ENCODE measurements around the gene GALR3. TPM values are rescaled to one million over a fixed set of nuclear protein-coding genes. Genes with fewer than 3 reads are reported as not detected.

Gene GALR3
- total RNA-seq, 2 donors from 2014 or later, result 0.29 TPM; not detected in 1

Other genes with a start within 250 kb of the GALR3 start
- not detected for gene LGALS2, start 243.3 kb upstream of the GALR3 start, total RNA-seq
- gene GGA1, start 214.5 kb upstream of the GALR3 start, total RNA-seq, result 10 to 100 TPM; 81.5 to 96.2 TPM
- gene SH3BP1, start 183.7 kb upstream of the GALR3 start, total RNA-seq, result 100 to 1,000 TPM in 1 of 2 donors, 10 to 100 TPM in 1; 99.0 to 103 TPM
- 10 to 100 TPM; 14.8 to 17.2 TPM for gene PDXP, start 164.7 kb upstream of the GALR3 start, total RNA-seq
- gene LGALS1, start 147.7 kb upstream of the GALR3 start, total RNA-seq, result 100 to 1,000 TPM; 303 to 803 TPM
- 10 to 100 TPM; 31.3 to 36.3 TPM for gene NOL12, start 137.0 kb upstream of the GALR3 start, total RNA-seq
- 10 to 100 TPM; 25.4 to 28.6 TPM for gene TRIOBP, start 126.3 kb upstream of the GALR3 start, total RNA-seq
- 10 to 100 TPM; 14.9 to 22.7 TPM for gene GCAT, start 15.4 kb upstream of the GALR3 start, total RNA-seq
- gene ANKRD54, start 21.0 kb downstream of the GALR3 start, total RNA-seq, result 10 to 100 TPM; 22.8 to 28.2 TPM
- gene EIF3L, start 26.0 kb downstream of the GALR3 start, total RNA-seq, result 100 to 1,000 TPM; 826 to 905 TPM
- gene MICALL1, start 82.9 kb downstream of the GALR3 start, total RNA-seq, result 10 to 100 TPM; 21.3 to 21.6 TPM
- under 1 TPM; 0.19 to 0.30 TPM for gene C22orf23, start 130.2 kb downstream of the GALR3 start, total RNA-seq
- 10 to 100 TPM; 43.4 to 47.9 TPM for gene POLR2F, start 130.3 kb downstream of the GALR3 start, total RNA-seq
- not detected for gene SOX10, start 161.2 kb downstream of the GALR3 start, total RNA-seq
- 10 to 100 TPM; 21.2 to 24.2 TPM for gene PICK1, start 234.0 kb downstream of the GALR3 start, total RNA-seq

All from activated T-cell treated with anti-CD3 and anti-CD28 coated beads, Interleukin-2, amount 50 U/mL, for 72 hours (primary cell).